Effector CD4-positive, alpha-beta T cell (primary cell): ENCODE data around the gene HACD1.

ENCODE experiments used
- DNase-seq: peaks from one replicate; pipeline ENCODE4 v3.0.0-alpha.2; 2020
- total RNA-seq: gene quantifications from one replicate; lab custom pipeline; 2026; lab: John Stamatoyannopoulos, UW

Gene HACD1, protein sequence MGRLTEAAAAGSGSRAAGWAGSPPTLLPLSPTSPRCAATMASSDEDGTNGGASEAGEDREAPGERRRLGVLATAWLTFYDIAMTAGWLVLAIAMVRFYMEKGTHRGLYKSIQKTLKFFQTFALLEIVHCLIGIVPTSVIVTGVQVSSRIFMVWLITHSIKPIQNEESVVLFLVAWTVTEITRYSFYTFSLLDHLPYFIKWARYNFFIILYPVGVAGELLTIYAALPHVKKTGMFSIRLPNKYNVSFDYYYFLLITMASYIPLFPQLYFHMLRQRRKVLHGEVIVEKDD
- total RNA-seq, result 2.1 reads per million, percentile 4 among the genes with 10 or more reads in this experiment

- DNase-seq, result peak; percentile 43
Observed at GRCh38 chr10:17617031-17617911, at the start of gene HACD1. Gene HACD1 (minus strand): TSS chr10:17617374. CDS start chr10:17617339, 35 bp downstream.

- DNase-seq, result no peak
Observed at GRCh38 chr10:17665747-17666146, 48.6 kb upstream of the HACD1 start.

- no peak for DNase-seq
Observed at GRCh38 chr10:17663450-17663849, 46.3 kb upstream of the HACD1 start.

DNA sequence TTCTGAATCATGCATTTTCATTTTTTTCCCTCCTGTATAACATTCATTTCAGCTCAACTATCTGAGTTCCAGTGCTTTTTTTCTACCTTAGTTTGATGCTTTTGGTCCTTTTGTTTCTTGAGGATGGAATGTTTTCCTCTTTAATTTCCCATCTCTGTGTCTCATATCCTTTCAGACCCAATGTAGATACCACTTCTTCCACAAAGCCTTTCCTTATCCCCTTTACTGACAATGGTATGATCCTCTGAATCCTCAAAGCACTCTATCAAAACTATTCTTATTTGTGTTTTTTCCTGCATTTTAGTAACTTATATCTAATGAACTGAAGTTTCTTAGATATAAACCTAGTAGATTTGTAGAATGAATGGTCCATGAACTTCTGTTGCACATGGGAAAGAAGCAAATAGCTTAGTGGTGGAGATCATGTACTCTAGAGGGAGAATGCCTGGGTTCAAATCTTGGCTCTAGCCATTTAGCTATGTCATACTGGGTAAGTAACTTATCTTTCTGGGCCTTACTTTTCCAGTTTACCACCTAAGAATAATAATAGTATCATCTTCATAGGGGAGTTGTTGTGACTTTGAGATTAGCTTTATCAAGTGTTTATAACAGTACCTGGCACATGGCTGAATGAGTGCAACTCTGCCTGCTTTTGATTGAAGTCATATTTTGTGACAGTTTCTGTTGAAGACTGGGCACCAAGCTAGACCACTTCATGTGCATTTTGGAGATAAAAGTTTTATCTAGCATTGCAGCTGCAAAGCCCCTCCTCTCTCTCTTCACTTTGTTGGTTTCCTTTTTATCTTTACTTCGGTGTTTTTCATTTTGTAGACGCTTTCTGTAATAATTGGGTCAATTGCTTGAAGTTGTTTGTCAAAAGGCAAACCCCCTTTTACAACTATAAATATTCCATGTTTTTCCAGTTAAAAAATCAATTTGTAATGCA, 45.3 kb upstream of the HACD1 start:
- no peak for DNase-seq

- DNase-seq, result no peak
Observed at GRCh38 chr10:17661510-17661909, 44.3 kb upstream of the HACD1 start.

- no peak for DNase-seq
Observed at GRCh38 chr10:17660921-17661320, 43.7 kb upstream of the HACD1 start.

DNA sequence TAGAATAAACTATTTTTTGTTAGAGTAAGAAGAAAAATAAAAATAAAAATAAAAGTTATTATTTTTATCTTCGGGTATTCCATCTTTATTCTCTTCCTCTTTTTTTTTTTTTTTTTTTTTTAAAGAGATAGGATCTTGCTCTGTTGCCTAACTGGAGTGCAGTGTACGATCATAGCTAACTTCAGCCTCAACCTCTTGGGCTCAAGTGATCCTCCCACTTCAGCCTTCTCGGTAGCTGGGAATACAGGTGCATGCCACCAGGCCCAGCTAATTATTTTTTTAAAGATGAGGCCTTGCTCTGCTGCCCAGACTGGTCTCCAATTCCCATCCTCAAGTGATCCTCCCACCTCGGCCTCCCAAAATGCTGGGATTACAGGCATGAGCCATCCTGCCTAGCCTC, 42.2 kb upstream of the HACD1 start:
- no peak for DNase-seq

DNA sequence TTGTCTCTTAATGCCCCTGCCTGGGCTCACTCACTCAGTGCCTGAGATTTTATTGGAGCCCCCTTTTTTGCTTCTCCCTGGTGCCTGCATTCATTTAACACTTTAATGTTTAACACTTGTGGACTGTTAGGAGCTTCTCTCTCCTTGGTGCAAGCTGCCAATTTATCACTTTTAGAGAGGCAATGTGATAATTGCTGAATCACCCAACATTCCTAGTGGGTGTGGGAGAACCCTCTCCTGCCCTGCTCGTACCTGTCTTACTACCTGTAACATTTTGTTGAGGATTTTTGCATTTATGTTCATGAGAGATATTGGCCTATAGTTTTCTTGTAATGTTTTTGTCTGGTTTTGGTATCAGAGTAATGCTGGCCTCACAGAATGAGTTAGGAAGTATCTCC, 39.9 kb upstream of the HACD1 start:
- no peak for DNase-seq

DNA sequence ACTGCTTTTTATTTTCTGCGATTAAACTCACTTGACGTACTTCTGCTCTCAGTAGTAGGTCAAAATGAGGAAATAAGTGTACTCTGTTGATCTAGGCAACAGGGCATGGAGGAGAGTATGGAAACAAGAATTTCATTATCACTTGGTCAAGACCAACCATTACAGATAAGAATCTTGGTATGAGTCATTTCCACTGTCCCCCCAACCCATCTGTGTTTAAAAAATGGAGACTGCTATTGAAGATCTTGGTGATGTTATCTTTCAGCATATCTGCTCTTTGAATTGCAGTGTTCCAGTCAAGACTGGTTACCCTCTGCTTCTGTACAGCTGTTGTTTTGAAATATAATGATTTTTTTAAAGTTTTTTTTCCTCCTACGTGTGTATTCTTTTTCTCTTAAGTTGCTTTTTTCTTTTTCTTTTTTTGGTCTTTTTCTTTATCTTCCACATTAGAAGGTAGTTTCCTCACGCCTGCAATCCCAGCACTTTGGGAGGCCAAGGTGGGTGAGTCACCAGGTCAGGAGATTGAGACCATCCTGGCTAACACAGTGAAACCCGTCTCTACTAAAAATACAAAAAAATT, 38.5 kb upstream of the HACD1 start:
- no peak for DNase-seq

DNA sequence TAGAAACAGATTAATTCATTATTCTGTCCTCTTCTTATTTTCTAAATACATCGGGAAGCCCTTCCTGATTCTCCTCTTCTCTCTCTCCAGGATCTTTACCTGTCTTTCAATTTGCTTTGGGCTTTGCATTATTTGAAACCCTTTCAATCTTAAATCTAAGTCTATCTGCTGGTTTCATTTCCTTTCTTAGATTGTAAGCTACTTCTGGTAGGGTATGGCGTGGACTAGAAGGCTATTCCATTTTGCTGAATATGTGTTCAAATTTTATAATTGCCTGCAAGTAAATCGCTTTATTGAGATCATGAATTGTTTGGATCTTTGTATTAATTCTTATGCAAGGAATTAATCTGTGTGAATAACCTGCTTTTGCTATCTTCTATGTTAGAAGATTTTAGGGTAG, 37.8 kb upstream of the HACD1 start:
- no peak for DNase-seq

DNA sequence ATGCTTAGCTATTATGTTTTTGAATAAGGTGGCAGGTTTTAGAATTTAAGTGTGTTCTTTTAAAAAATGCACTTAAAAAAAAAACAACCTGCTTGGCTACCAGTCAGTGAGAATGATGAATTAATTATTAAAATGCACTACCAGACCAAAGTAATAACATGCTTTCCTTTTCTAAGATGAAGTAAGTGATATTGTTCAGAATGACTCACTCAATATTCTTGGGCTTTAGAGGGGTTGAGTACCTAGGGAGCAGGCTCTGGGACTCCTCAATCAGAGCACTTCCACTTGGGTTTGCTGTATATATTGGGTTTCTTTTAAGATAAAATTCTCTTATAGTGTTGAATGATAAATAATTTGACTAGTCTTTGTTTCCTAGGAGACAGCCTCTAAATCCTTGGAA, 35.4 kb upstream of the HACD1 start:
- DNase-seq, result no peak

DNA sequence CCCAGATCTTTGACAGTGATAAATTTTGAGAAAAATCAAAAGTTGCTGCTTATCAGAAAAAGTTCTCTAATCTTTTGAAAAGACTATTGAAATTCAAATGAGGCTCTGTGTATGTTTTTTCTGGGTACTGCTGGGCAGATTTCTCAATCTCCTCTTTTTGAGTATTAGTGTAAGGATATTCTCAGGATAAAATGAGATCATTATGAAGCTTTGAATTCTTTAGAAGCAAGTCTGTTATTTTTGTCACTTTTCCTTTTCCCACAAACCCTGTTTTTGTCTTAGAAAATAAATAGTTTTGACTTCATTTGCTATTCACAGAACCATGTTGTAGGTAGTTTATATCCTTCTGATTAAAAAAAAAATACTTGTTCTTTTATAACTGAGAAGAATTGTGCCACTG, 34.7 kb upstream of the HACD1 start:
- no peak for DNase-seq

DNA sequence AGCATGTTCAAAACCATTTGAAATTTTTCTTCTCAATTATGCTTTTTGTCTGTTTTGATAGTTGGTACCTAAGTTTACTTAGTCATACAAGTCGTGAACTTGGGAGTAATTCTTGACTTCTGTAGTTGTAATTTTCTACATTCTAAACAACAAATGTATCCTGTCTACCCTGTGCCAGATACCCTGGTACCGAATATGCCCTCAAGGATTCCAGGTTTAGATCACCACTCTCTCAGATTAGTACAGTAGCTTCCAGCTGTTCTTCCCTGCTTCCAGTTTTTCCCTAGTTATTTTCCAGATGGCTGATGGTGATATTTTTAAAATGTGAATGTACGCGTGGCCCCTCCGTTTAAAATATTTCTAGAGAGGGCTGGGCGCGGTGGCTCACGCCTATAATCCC, 33.2 kb upstream of the HACD1 start:
- no peak for DNase-seq

GRCh38 chr10:17649836-17650235, 32.7 kb upstream of the HACD1 start:
- DNase-seq, result no peak

GRCh38 chr10:17649052-17649451, 31.9 kb upstream of the HACD1 start:
- no peak for DNase-seq

GRCh38 chr10:17648243-17649035, 31.3 kb upstream of the HACD1 start:
- peak; percentile 41 for DNase-seq

GRCh38 chr10:17647326-17647725, 30.2 kb upstream of the HACD1 start:
- DNase-seq, result no peak

- DNase-seq, result no peak
Observed at GRCh38 chr10:17645621-17646345, 28.6 kb upstream of the HACD1 start.

DNA sequence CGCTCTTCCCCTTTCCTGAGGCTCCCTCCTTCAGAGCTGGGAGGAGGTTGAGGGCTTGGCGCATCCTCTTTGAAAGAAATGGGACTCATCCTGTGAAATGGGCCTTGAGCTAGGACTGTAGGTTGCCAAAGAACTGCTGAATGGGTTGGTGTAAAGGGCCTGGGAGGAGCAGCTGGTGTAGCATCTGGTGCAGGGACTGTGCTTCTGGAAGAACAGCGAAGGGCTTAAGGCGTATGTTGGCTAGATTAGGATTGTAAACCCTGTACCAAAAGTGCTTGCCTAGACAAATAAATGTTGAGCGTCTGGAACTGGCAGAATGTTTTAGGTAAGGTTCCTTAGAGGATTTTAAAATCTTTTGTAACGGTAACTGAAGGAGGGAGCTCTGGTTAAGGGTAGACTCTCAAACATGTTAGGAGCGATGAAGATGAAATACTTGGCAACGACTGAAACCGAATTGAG, 27.3 kb upstream of the HACD1 start:
- DNase-seq, result no peak

DNA sequence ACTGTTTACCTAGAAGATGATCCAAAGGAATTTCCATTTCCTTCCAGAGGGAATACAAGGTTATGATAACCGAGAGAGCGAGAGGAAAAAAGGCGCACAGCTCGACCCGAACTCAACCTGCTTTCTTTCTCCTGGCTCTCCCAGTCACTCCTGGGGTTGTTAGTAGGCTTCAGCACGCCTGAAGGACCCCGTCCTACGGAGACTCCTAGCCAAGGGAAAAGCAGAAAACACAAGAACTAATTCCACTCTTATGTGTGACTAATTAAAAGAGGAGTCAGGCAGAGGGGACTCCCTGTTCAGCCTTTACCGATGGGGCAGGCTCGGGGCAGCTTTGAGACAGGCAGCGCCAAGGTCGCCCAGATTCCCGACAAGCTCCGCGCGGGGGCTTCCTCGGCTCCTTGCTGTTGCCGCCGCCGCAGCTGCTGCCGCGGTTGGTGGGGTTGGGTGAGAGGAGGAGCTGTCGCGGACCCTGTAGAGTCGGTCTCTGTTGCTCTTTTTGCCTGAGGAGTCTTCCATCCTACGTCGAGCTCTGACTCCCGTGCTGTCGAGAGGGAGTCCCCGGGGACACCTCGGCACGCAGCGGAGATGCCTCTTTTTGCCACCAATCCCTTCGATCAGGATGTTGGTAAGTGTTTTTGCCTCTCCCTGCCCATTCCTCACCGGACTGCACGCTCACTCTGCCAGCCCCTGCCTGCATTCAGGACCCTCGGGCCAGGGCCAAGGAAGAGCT, 26.7 kb upstream of the HACD1 start, which contains the start of gene STAM:
Gene STAM, plus strand, starts transcription at position 397 of the 730 bp plus-strand sequence. Its CDS starts 189 bp downstream, at position 586.
- DNase-seq, result peak; percentile 90
